Measurements from ENCODE around the gene TSR3.

Gene TSR3

GRCh38 chr16:1351215-1351581 is 480 bp downstream of the TSR3 start:
- DNase-seq (ENCODE audit: low spot score) = no peak

DNA sequence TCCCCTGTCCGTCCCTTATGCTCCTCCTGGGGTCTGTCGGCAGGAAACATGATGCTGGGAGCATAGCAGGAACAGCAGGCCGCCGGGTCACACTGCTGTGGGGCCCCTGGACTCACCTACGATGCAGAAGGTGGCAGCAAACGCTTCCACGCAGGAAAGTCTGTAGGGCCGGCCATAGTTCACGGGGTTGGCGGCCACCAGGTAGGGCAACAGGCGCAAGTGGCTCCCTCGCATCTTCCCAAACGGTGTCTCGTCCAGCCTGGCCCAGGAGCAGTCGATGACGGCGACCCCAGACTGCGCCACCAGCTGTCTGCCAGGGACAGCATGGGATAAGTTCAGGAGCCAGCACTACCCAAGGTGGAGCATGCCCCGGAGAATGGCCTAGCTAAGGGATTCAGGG is 987 bp downstream of the TSR3 start:
- DNase-seq (ENCODE audit: low spot score) = no peak

- no peak for DNase-seq (ENCODE audit: low spot score)
These were observed 1.7 kb downstream of the TSR3 start for GRCh38 chr16:1349951-1350350.

DNA sequence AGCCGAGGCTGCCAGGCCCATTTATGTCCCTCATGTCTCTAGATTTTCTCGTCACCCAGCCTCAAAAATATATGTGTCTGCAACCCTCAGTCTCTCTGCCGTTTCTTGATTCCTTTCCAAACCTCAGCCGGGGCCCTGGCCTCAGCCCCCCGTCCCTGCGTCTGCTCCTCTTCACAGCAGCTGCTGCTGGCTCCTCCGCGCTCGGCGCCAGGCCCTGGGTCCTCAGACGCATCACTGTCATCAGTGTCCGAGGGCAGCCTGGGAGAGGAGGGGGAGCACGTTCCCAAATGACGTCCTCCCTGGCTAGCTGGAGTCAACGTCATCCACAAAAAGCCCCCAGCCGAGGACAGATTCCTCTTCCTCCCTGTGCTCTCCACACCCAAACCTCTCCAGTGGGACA is 2.3 kb downstream of the TSR3 start:
- DNase-seq (ENCODE audit: low spot score) = no peak

DNA sequence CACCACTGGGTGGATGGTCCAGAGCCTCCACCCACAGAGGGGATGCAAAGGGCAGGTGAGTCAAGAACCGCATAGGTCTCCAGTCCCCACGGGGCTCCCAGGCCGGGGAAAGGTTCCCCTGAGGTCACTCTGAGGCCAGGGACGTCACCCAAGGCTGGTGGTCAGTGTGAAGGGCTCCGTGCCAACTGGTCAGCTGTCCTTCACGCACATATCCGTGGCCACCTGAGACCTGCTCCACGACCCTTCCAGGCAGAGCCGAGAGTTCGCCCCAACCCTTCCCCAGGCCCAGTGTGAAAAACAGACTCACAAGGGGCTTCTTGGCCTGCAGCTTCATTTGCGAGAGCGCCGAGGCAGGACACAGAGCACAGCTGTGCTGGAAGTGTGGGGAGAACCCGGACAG is 2.8 kb downstream of the TSR3 start:
- no peak for DNase-seq (ENCODE audit: low spot score)

GRCh38 chr16:1348441-1348840 is 3.2 kb downstream of the TSR3 start:
- DNase-seq (ENCODE audit: low spot score) = no peak

- DNase-seq (ENCODE audit: low spot score) = no peak
These were observed 3.7 kb downstream of the TSR3 start for GRCh38 chr16:1347962-1348361.

- DNase-seq (ENCODE audit: low spot score) = no peak
These were observed 4.3 kb downstream of the TSR3 start for GRCh38 chr16:1347286-1347855.

GRCh38 chr16:1346422-1347285 is 5.0 kb downstream of the TSR3 start:
- DNase-seq (ENCODE audit: low spot score) = no peak

GRCh38 chr16:1345651-1346421 is 5.8 kb downstream of the TSR3 start:
- DNase-seq (ENCODE audit: low spot score) = no peak

DNA sequence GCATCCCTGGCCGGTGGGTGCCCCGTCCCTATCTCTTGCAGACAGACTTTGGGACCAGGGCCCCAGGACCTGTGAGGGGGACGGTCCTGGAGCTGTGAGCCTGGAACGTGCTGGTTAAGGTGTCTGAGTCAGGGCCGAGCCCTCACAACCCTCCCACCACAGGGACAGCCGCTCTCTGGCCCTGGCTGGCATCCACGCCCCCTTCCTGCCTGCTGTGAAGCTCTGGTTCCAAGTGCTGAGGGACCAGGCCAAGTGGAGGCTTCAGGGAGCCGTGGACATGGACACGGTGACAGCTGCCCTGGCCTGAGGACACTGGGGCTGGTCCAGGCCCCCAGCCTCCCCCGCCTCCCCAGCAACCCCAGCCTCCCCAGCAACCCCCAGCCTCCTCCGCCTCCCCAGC is 6.6 kb downstream of the TSR3 start:
- no peak for DNase-seq (ENCODE audit: low spot score)

DNA sequence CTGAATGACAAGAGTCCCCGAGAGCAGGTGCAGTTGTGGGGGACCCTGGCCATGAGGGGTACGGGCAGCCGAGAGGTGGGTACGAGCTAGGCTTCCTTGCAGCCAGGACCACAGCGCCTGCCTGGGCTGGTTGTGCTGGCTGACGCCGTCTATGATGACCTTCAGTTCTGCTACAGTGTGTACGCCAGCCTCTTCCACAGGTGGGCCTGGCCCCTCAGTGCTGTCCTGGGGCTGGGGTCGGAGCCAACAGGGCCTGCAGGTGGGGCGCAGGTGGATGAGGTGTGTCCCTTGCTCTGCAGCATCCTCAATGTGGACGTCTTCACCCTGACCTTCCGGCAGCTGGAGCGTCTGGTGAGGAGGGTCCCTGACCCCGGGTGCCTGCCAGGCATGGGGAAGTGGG is 7.2 kb downstream of the TSR3 start:
- DNase-seq (ENCODE audit: low spot score) = no peak

DNA sequence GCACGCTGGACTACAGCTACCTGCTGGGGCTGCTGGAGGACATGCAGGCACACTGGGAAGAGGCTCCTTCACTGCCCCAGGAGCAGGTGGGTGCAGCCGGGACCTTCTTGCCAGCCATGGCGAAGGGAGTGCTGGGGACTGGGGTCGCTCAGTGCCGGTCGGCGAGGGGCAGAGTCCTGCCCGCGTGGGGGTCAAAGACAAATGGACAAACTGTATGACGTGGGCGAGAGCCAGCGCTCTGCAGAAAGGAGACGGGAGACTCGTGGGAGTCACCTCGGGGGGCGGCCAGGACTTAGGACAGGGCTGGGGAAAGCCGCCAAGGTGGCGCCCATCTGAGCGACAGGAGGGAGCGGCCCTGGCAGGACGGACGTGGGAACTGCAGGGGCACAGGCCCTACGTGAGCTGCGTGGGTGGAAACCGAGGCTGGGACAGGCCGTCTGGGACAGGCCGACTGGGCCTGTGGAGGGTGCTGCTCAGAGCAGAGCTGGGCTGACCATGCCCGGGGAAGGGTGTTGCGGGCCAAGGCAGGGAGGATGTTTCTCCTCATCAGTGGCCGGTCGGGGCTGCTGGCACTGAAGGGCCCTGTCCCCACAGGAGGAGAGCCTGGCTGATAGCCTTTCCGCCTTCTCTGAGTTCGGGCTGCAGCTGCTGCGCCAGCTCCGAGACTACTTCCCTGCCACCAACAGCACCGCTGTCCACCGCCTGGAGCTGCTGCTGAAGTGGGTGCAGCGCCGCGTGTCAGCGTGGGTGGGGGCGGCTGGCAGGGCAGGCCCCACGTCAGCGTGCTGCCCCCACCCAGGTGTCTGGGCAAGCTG is 8.0 kb downstream of the TSR3 start:
- DNase-seq (ENCODE audit: low spot score) = no peak

GRCh38 chr16:1342526-1343427 is 8.9 kb downstream of the TSR3 start:
- DNase-seq (ENCODE audit: low spot score) = peak; percentile 98

DNA sequence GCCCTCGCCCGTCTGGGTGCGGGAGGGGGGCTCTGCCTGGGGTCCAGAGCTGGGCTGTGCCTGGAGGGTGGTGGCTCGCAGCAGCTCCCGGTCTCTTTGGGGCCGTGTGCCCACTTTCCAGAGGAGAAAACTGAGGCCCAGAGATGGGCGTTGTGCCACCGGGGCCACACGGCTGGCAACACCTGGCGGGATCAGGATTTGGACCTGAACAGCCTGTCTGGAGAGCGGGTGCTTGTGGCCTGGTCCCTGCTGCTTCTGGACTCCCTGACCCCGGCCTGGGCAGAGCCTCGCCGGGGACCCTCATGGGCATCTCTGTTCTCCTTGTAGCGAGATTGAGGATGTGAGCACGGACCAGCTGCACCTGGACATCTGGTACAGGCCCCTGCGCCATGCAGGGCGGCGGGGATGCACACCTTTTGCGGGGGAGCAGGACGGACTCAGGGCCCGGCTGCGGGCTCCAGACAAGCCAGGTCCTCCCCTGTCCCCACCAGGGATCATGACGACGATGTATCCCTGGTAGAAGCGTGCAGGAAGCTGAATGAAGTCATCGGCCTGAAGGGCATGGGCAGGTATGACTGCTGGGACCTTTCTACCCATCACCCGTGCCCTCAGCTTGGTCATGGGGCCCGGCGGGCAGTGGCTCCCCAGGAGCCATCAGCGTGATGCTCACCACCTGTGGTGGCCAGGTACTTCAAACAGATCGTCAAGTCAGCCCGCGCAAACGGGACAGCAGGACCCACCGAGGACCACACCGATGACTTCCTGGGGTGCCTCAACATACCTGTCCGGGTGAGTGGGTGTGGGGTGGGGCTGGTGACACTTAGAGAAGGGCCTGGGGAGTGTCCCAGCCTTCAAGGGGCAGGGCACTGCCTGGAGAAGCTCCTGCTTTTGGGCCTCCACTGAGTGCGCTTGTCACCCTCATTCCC is 9.9 kb downstream of the TSR3 start:
- DNase-seq (ENCODE audit: low spot score) = no peak

DNA sequence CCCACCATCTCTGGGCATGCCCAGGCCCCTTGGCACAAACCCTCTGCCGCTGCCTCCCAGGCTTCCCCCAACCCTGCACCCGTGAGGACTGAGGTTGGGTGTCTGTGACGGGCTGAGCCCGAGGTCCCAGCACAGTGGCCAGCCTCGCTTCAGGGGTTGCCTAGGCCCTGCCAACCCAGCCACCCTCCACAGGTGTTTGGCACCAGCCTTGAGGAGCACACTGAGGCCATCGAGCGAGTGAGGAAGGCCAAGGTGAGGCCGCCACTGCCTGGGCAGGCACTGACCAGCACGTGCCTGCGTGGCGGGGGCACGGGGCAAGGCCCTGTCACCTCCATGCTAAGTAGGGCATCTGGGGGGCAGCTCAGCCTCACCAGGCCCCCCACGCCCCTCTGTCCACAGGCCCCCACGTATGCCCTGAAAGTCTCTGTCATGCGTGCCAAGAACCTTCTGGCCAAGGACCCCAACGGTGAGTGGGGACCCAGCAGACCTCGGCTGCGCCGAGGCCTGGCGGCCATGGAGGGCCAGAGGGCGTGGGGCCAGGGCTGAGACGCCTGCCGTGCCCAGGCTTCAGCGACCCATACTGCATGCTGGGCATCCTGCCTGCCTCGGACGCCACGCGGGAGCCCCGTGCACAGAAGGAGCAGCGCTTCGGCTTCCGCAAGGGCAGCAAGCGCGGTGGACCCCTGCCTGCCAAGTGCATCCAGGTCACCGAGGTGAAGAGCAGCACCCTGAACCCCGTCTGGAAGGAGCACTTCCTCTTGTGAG is 10.8 kb downstream of the TSR3 start:
- DNase-seq (ENCODE audit: low spot score) = no peak

GRCh38 chr16:1338855-1339675 is 12.6 kb downstream of the TSR3 start:
- DNase-seq (ENCODE audit: low spot score) = no peak

GRCh38 chr16:1338119-1338730 is 13.5 kb downstream of the TSR3 start:
- peak; percentile 29 for DNase-seq (ENCODE audit: low spot score)
